GM18505 (cell line): ENCODE measurements around the gene THAP3.
A peak's percentile ranks its signal among the peaks of the same experiment; 100 is the strongest.

Experiments used
- ATAC-seq: cut with Tn5 transposase; IDR thresholded peaks from one replicate; pipeline ENCODE4 v1.9.1; 2021; ENCODE audit not compliant: unreplicated experiment
- POLR2A ChIP-seq: IDR thresholded peaks from 4 replicates; pipeline ENCODE4 v1.6.1; 2011; ENCODE audit warnings: borderline replicate concordance; ENCODE audit not compliant: insufficient read depth, insufficient read length; ENCODE audit errors: extremely low read depth

Gene THAP3

GRCh38 chr1:6624710-6625583 is at the start of gene THAP3:
THAP3 (plus strand) TSS chr1:6624868; CDS start chr1:6625219, 351 bp downstream.
- TF ChIP-seq POLR2A, result no peak
- peak; percentile 74 for ATAC-seq

GRCh38 chr1:6577831-6578525 is 46.7 kb upstream of the THAP3 start:
- no peak for ATAC-seq
- no peak for TF ChIP-seq POLR2A

- ATAC-seq, result no peak
- TF ChIP-seq POLR2A, result no peak
Measured at GRCh38 chr1:6578624-6579373, 45.9 kb upstream of the THAP3 start.

GRCh38 chr1:6579374-6580118 is 45.1 kb upstream of the THAP3 start, which contains the start of gene ZBTB48:
ZBTB48 (plus strand) TSS chr1:6579994; CDS start chr1:6580610, 616 bp downstream.
- peak; percentile 96 for TF ChIP-seq POLR2A
- peak; percentile 94 for ATAC-seq

GRCh38 chr1:6580119-6580592 is 44.5 kb upstream of the THAP3 start:
- ATAC-seq, result no peak
- no peak for TF ChIP-seq POLR2A

- ATAC-seq, result no peak
- TF ChIP-seq POLR2A, result no peak
Measured at GRCh38 chr1:6580593-6581409, 43.9 kb upstream of the THAP3 start.

- ATAC-seq, result no peak
- no peak for TF ChIP-seq POLR2A
Measured at GRCh38 chr1:6581561-6582305, 42.9 kb upstream of the THAP3 start.

GRCh38 chr1:6582370-6582769 is 42.3 kb upstream of the THAP3 start:
- TF ChIP-seq POLR2A, result no peak
- no peak for ATAC-seq

- no peak for TF ChIP-seq POLR2A
- no peak for ATAC-seq
Measured at GRCh38 chr1:6584126-6585080, 40.3 kb upstream of the THAP3 start.

- no peak for TF ChIP-seq POLR2A
- no peak for ATAC-seq
Measured at GRCh38 chr1:6585081-6585722, 39.5 kb upstream of the THAP3 start.
